ENCODE results near the gene DOCK3.

DNA sequence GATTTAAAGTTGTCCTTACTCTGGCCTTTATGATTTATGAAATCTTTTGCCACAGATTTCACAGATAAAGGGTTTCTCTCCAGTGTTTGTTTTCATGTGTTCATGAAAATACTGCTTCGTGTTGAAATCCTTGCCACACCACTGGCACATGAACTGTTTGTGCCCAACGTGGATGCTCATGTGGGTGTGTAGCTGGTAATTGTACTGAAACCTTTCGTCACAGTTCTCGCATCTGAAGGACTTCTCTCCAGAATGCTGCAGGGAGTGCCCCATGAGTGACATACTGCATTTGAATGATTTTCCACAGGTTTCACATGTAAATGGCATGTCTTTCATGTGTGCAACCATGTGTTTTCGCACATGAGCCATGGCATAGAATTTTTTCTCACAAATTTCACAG, 111.9 kb downstream of the DOCK3 start:
- TF ChIP-seq MAFK (IDR thresholded peaks at IDR 0.05; ENCODE audit: low read depth, low read length) (no peak), MXI1 (IDR thresholded peaks at IDR 0.05; ENCODE audit: borderline replicate concordance, low read depth, low read length) (no peak), CHD1 (IDR thresholded peaks at IDR 0.05; ENCODE audit: low read depth, low read length) (no peak)
- TF ChIP-seq, protein P1, sequence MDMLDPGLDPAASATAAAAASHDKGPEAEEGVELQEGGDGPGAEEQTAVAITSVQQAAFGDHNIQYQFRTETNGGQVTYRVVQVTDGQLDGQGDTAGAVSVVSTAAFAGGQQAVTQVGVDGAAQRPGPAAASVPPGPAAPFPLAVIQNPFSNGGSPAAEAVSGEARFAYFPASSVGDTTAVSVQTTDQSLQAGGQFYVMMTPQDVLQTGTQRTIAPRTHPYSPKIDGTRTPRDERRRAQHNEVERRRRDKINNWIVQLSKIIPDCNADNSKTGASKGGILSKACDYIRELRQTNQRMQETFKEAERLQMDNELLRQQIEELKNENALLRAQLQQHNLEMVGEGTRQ (IDR thresholded peaks at IDR 0.05; ENCODE audit: low read depth, low read length) = no peak
- TF ChIP-seq, protein P2, sequence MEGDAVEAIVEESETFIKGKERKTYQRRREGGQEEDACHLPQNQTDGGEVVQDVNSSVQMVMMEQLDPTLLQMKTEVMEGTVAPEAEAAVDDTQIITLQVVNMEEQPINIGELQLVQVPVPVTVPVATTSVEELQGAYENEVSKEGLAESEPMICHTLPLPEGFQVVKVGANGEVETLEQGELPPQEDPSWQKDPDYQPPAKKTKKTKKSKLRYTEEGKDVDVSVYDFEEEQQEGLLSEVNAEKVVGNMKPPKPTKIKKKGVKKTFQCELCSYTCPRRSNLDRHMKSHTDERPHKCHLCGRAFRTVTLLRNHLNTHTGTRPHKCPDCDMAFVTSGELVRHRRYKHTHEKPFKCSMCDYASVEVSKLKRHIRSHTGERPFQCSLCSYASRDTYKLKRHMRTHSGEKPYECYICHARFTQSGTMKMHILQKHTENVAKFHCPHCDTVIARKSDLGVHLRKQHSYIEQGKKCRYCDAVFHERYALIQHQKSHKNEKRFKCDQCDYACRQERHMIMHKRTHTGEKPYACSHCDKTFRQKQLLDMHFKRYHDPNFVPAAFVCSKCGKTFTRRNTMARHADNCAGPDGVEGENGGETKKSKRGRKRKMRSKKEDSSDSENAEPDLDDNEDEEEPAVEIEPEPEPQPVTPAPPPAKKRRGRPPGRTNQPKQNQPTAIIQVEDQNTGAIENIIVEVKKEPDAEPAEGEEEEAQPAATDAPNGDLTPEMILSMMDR (conservative IDR thresholded peaks at IDR 0.05; ENCODE audit: low read depth, low read length) = no peak

All from IMR-90 (cell line).